H9 (cell line): ENCODE results near the gene TEC. TPM values are rescaled to one million over a fixed set of nuclear protein-coding genes. Genes with fewer than 3 reads are reported as not detected.

Experiments used
- DNase-seq: peaks from one replicate; pipeline ENCODE4 v3.0.0-alpha.2; 2017
- H2AFZ ChIP-seq: one replicate; pipeline ENCODE4 v1.6.1; 2013; ENCODE audit warnings: mild to moderate bottlenecking, low read length, control low read depth, moderate library complexity
- H2AK5ac ChIP-seq: 2 replicates; pipeline ENCODE4 v1.6.1; 2013; ENCODE audit warnings: low read length, control low read depth, mixed read lengths; ENCODE audit not compliant: insufficient read length
- H2BK120ac ChIP-seq: one replicate; pipeline ENCODE4 v1.6.1; 2013; ENCODE audit warnings: low read depth, mild to moderate bottlenecking, low read length, control low read depth, inconsistent platforms; ENCODE audit not compliant: poor library complexity, severe bottlenecking
- H2BK12ac ChIP-seq: 2 replicates; pipeline ENCODE4 v1.6.1; 2013; ENCODE audit warnings: low read length, control low read depth, mixed read lengths, low read depth; ENCODE audit not compliant: insufficient read length
- H2BK15ac ChIP-seq: 2 replicates; pipeline ENCODE4 v1.6.1; 2013; ENCODE audit warnings: low read depth, low read length, control low read depth
- H2BK20ac ChIP-seq: one replicate; pipeline ENCODE4 v1.6.1; 2013; ENCODE audit warnings: low read depth, mild to moderate bottlenecking, low read length, control low read depth, inconsistent platforms; ENCODE audit not compliant: poor library complexity, severe bottlenecking
- H2BK5ac ChIP-seq: 2 replicates; pipeline ENCODE4 v1.6.1; 2013; ENCODE audit warnings: low read length, control low read depth, mixed read lengths; ENCODE audit not compliant: insufficient read length
- H3K14ac ChIP-seq: 2 replicates; pipeline ENCODE4 v1.6.1; 2013; ENCODE audit warnings: low read length, control low read depth; ENCODE audit not compliant: insufficient read depth
- H3K18ac ChIP-seq: 2 replicates; pipeline ENCODE4 v1.6.1; 2013; ENCODE audit warnings: low read depth, mild to moderate bottlenecking, mixed read lengths, low read length, control low read depth; ENCODE audit not compliant: insufficient read length
- H3K23ac ChIP-seq: 2 replicates; pipeline ENCODE4 v1.6.1; 2013; ENCODE audit warnings: low read length, control low read depth, mixed read lengths, low read depth; ENCODE audit not compliant: insufficient read length
- H3K23me2 ChIP-seq: 2 replicates; pipeline ENCODE4 v1.6.1; 2013; ENCODE audit warnings: low read depth, mild to moderate bottlenecking, mixed read lengths, low read length, control low read depth; ENCODE audit not compliant: insufficient read length, poor library complexity, severe bottlenecking
- H3K27ac ChIP-seq: 2 replicates; pipeline ENCODE4 v1.5.1; 2013; ENCODE audit warnings: low read length, control low read depth, mixed read lengths, low read depth; ENCODE audit not compliant: insufficient read length
- H3K27me3 ChIP-seq: 2 replicates; pipeline ENCODE4 v1.6.1; 2013; ENCODE audit warnings: low read length, control low read depth, inconsistent platforms; ENCODE audit not compliant: insufficient read depth
- H3K4ac ChIP-seq: 2 replicates; pipeline ENCODE4 v1.6.1; 2013; ENCODE audit warnings: low read depth, mild to moderate bottlenecking, control low read depth, inconsistent platforms, low read length, moderate library complexity
- H3K4me1 ChIP-seq: 2 replicates; pipeline ENCODE4 v1.6.1; 2013; ENCODE audit warnings: low read length, control low read depth, inconsistent platforms; ENCODE audit not compliant: insufficient read depth
- H3K4me2 ChIP-seq: 2 replicates; pipeline ENCODE4 v1.6.1; 2013; ENCODE audit warnings: low read length, control low read depth, mixed read lengths; ENCODE audit not compliant: insufficient read length, insufficient read depth
- H3K56ac ChIP-seq: 2 replicates; pipeline ENCODE4 v1.6.1; 2013; ENCODE audit warnings: low read depth, mild to moderate bottlenecking, mixed read lengths, low read length, control low read depth; ENCODE audit not compliant: insufficient read length
- H3K79me1 ChIP-seq: 2 replicates; pipeline ENCODE4 v1.6.1; 2013; ENCODE audit warnings: low read depth, mild to moderate bottlenecking, moderate library complexity, low read length, control low read depth, inconsistent platforms; ENCODE audit not compliant: insufficient read depth, poor library complexity, severe bottlenecking
- H3K79me2 ChIP-seq: 2 replicates; pipeline ENCODE4 v1.6.1; 2013; ENCODE audit warnings: low read length, control low read depth, inconsistent platforms; ENCODE audit not compliant: insufficient read depth
- H3K9ac ChIP-seq: 2 replicates; pipeline ENCODE4 v1.6.1; 2013; ENCODE audit warnings: low read length, control low read depth, mixed read lengths; ENCODE audit not compliant: insufficient read length; ENCODE audit errors: extremely low read depth
- H3K9me3 ChIP-seq: one replicate; pipeline ENCODE4 v1.6.1; 2013; ENCODE audit warnings: low read depth, low read length, inconsistent platforms; ENCODE audit not compliant: control insufficient read depth
- H3T11ph ChIP-seq: one replicate; pipeline ENCODE4 v1.6.1; 2013; ENCODE audit warnings: mild to moderate bottlenecking, low read length, control low read depth, inconsistent platforms
- H4K20me1 ChIP-seq: one replicate; pipeline ENCODE4 v1.6.1; 2013; ENCODE audit not compliant: control insufficient read depth, insufficient read length, insufficient read depth
- H4K5ac ChIP-seq: 2 replicates; pipeline ENCODE4 v1.6.1; 2013; ENCODE audit warnings: low read depth, mild to moderate bottlenecking, mixed read lengths, low read length, control low read depth; ENCODE audit not compliant: insufficient read length
- H4K8ac ChIP-seq: replicated peaks from 2 replicates; pipeline ENCODE4 v1.6.1; 2013; ENCODE audit warnings: low read length, control low read depth, mixed read lengths, low read depth; ENCODE audit not compliant: insufficient read length
- H4K91ac ChIP-seq: 2 replicates; pipeline ENCODE4 v1.6.1; 2013; ENCODE audit warnings: low read depth, mild to moderate bottlenecking, moderate library complexity, mixed read lengths, low read length, control low read depth; ENCODE audit not compliant: insufficient read length
- H3K27ac Mint-ChIP-seq, 3 experiments: 2 replicates in 2 of 3; 3 replicates in 1 of 3; pipeline ENCODE4 v1.8.0; 2020 to 2021; ENCODE audit warnings: mixed read lengths in 3 of 3, mild to moderate bottlenecking in 1 of 3, moderate library complexity in 1 of 3
- H3K27me3 Mint-ChIP-seq: 2 replicates; pipeline ENCODE4 v1.8.0; 2021; ENCODE audit warnings: low read depth, mild to moderate bottlenecking, moderate library complexity, mixed read lengths
- H3K36me3 Mint-ChIP-seq, 3 experiments: 2 replicates in 2 of 3; 3 replicates in 1 of 3; pipeline ENCODE4 v1.8.0; 2020 to 2021; ENCODE audit warnings: low read depth in 3 of 3, mixed read lengths in 3 of 3; ENCODE audit not compliant: insufficient read depth in 1 of 3
- H3K4me1 Mint-ChIP-seq, 2 experiments: 2 replicates each; pipeline ENCODE4 v1.8.0; 2020; ENCODE audit warnings: mixed read lengths in 2 of 2
- H3K4me3 Mint-ChIP-seq, 2 experiments: 2 replicates in 1 of 2; 3 replicates in 1 of 2; pipeline ENCODE4 v1.8.0; 2020 to 2021; ENCODE audit warnings: mild to moderate bottlenecking in 2 of 2, mixed read lengths in 2 of 2, moderate library complexity in 1 of 2
- H3K9me3 Mint-ChIP-seq, 2 experiments: 2 replicates in 1 of 2; 3 replicates in 1 of 2; pipeline ENCODE4 v1.8.0; 2020; ENCODE audit warnings: mild to moderate bottlenecking in 2 of 2, mixed read lengths in 2 of 2, moderate library complexity in 1 of 2
- WGBS: extraction: QIAGEN DNeasy Blood & Tissue Kit; methylation state at CpG from one replicate; pipeline ENCODE4 v1.1.7; 2013; ENCODE audit warnings: missing lambda C conversion rate, low lambda C conversion rate, mixed read lengths; ENCODE audit not compliant: insufficient read length; ENCODE audit errors: extremely low coverage; 5-methylcytosine and 5-hydroxymethylcytosine counted together
- total RNA-seq: library from RNA; stranded (reverse); gene quantifications from 2 replicates; pipeline ENCODE4 v1.2.1, GENCODE V29; 2021
- TF ChIP-seq, protein P1 (sequence below): fragments of 200-600 bp; sonication (generic); conservative IDR thresholded peaks from 3 replicates; pipeline ENCODE4 v1.8.0; 2021; ENCODE audit warnings: antibody characterized with exemption, mild to moderate bottlenecking

TEC gene
- total RNA-seq, 1 experiment from 2014 or later: 1.8 TPM

DNA sequence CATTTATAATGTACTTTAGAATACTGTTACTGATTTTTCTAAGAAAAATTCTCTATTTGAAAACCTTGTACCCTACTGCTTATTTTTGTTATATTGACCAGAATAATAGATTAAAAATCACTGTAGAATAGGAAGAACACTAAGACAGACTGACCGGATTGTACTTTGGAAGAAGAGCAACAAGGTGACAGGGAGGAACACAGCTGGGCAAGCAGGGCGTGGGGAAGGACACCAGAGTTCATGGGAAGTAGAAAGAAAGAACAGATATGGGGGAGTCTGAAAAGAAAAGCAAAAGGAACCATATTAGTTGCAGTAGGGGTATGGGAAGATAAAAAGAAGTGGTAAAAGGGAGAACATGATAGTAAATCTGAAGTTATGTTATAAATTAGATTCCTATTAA is 174.2 kb downstream of the TEC start:
- Histone ChIP-seq H3K4me1 (no peaks in the 10 kb centered on the region), H4K91ac (no peak overlapping the region), H3K18ac (no peak overlapping the region), H2BK5ac (no peak overlapping the region), H3T11ph (no peak overlapping the region), H3K23me2 (no peaks in the 10 kb centered on the region), H3K27ac (no peak overlapping the region), H4K5ac (no peak overlapping the region), H3K79me2 (no peaks in the 10 kb centered on the region), H3K14ac (no peak overlapping the region), H3K27me3 (no peaks in the 10 kb centered on the region), H2AK5ac (no peak overlapping the region), H4K20me1 (no peaks in the 10 kb centered on the region), H2BK120ac (no peak overlapping the region), H2BK20ac (no peak overlapping the region), H3K4ac (no peak overlapping the region), H3K9me3 (no peaks in the 10 kb centered on the region), H2AFZ (no peak overlapping the region), H3K23ac (no peak overlapping the region), H3K4me2 (no peak overlapping the region), H3K9ac (no peak overlapping the region), H3K79me1 (no peaks in the 10 kb centered on the region), H3K56ac (no peak overlapping the region), H4K8ac (no peak overlapping the region), H2BK15ac (no peak overlapping the region), H2BK12ac (no peak overlapping the region)
- Mint-ChIP-seq H3K36me3 (no peaks in the 10 kb centered on the region), H3K4me3 (no peak overlapping the region), H3K9me3 (no peaks in the 10 kb centered on the region), H3K27ac (no peak overlapping the region), H3K27me3 (no peaks in the 10 kb centered on the region), H3K4me1 (peaks cover 7 to 13% of the 10 kb centered on the region in 2 experiments)
- no CpG with 5 or more reads among the region's 2 CpGs for WGBS
- TF ChIP-seq, protein P1, sequence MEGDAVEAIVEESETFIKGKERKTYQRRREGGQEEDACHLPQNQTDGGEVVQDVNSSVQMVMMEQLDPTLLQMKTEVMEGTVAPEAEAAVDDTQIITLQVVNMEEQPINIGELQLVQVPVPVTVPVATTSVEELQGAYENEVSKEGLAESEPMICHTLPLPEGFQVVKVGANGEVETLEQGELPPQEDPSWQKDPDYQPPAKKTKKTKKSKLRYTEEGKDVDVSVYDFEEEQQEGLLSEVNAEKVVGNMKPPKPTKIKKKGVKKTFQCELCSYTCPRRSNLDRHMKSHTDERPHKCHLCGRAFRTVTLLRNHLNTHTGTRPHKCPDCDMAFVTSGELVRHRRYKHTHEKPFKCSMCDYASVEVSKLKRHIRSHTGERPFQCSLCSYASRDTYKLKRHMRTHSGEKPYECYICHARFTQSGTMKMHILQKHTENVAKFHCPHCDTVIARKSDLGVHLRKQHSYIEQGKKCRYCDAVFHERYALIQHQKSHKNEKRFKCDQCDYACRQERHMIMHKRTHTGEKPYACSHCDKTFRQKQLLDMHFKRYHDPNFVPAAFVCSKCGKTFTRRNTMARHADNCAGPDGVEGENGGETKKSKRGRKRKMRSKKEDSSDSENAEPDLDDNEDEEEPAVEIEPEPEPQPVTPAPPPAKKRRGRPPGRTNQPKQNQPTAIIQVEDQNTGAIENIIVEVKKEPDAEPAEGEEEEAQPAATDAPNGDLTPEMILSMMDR: no peak
- DNase-seq: no peak
